ENCODE measurements around the gene TAS2R14.

The TAS2R14 gene

GRCh38 chr12:10939163-10939562 is at the start of gene TAS2R14:
TSS of gene TAS2R14 (minus strand) at chr12:10939263. CDS start at chr12:10939207, 56 bp downstream.
- no peak for DNase-seq (ENCODE audit: low read depth)

GRCh38 chr12:10986812-10987211 is 47.7 kb upstream of the TAS2R14 start, which contains the start of gene TAS2R50:
TSS of gene TAS2R50 (minus strand) at chr12:10986912. CDS start at chr12:10986860, 52 bp downstream.
- DNase-seq (ENCODE audit: low read depth): no peak

- peak; percentile 27 for DNase-seq (ENCODE audit: low read depth)
Measured at GRCh38 chr12:10982244-10982643, 43.2 kb upstream of the TAS2R14 start.

- no peak for DNase-seq (ENCODE audit: low read depth)
Measured at GRCh38 chr12:10974965-10975364, 35.9 kb upstream of the TAS2R14 start.

- no peak for DNase-seq (ENCODE audit: low read depth)
Measured at GRCh38 chr12:10968765-10969456, 29.8 kb upstream of the TAS2R14 start.

- DNase-seq (ENCODE audit: low read depth): no peak
Measured at GRCh38 chr12:10967409-10967808, 28.3 kb upstream of the TAS2R14 start.

- no peak for DNase-seq (ENCODE audit: low read depth)
Measured at GRCh38 chr12:10966314-10966713, 27.3 kb upstream of the TAS2R14 start.

- DNase-seq (ENCODE audit: low read depth): no peak
Measured at GRCh38 chr12:10965476-10965875, 26.4 kb upstream of the TAS2R14 start.

GRCh38 chr12:10960211-10960610 is 21.1 kb upstream of the TAS2R14 start:
- no peak for DNase-seq (ENCODE audit: low read depth)

- DNase-seq (ENCODE audit: low read depth): no peak
Measured at GRCh38 chr12:10959804-10960203, 20.7 kb upstream of the TAS2R14 start.

- no peak for DNase-seq (ENCODE audit: low read depth)
Measured at GRCh38 chr12:10957741-10958140, 18.7 kb upstream of the TAS2R14 start.

GRCh38 chr12:10956085-10956484 is 17.0 kb upstream of the TAS2R14 start:
- DNase-seq (ENCODE audit: low read depth): no peak

GRCh38 chr12:10952645-10953044 is 13.6 kb upstream of the TAS2R14 start:
- no peak for DNase-seq (ENCODE audit: low read depth)

- DNase-seq (ENCODE audit: low read depth): no peak
Measured at GRCh38 chr12:10943167-10943566, 4.1 kb upstream of the TAS2R14 start.

- DNase-seq (ENCODE audit: low read depth): no peak
Measured at GRCh38 chr12:10941916-10942607, 3.0 kb upstream of the TAS2R14 start.

- no peak for DNase-seq (ENCODE audit: low read depth)
Measured at GRCh38 chr12:10941369-10941768, 2.3 kb upstream of the TAS2R14 start.

- DNase-seq (ENCODE audit: low read depth): no peak
Measured at GRCh38 chr12:10940389-10940788, 1.3 kb upstream of the TAS2R14 start.

- DNase-seq (ENCODE audit: low read depth): no peak
Measured at GRCh38 chr12:10936506-10936905, 2.6 kb downstream of the TAS2R14 start.

- DNase-seq (ENCODE audit: low read depth): no peak
Measured at GRCh38 chr12:10928746-10929286, 10.2 kb downstream of the TAS2R14 start, which contains the start of gene PRH2. TSS of gene PRH2 (plus strand) at chr12:10929236. CDS start at chr12:10929274, 38 bp downstream.

- no peak for DNase-seq (ENCODE audit: low read depth)
Measured at GRCh38 chr12:10926269-10926668, 12.8 kb downstream of the TAS2R14 start.

- no peak for DNase-seq (ENCODE audit: low read depth)
Measured at GRCh38 chr12:10919809-10920208, 19.3 kb downstream of the TAS2R14 start.

- no peak for DNase-seq (ENCODE audit: low read depth)
Measured at GRCh38 chr12:10910380-10910779, 28.7 kb downstream of the TAS2R14 start.

GRCh38 chr12:10909462-10909861 is 29.6 kb downstream of the TAS2R14 start, which contains the start of gene TAS2R13:
TSS of gene TAS2R13 (minus strand) at chr12:10909562. CDS start at chr12:10909298, 264 bp downstream.
- DNase-seq (ENCODE audit: low read depth): no peak
